Measurements from ENCODE around the gene SH3RF3. TPM values are rescaled to one million over a fixed set of nuclear protein-coding genes. Genes with fewer than 3 reads are reported as not detected.

The SH3RF3 gene
- total RNA-seq, 1 donor from 2014 or later = 59.5 TPM

DNA sequence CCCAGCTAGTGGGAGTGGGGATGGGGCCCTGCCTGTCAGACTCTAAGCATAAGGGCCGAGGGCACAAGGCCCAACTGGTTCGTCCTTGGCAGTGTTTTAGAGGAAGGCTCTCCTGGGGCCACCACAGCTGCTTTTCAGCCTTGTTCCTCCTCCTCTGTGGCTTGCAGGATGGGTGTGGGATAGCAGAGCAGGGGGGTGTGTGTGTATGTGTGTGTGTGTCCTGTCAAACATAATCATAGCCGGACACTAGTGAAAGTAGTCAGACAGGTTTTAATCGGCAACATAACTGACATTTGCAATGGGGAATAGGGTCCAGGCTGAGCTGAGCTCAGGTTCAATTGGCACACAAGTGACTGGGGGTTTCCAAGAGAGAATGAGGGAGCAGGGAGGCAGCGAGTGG is 370.6 kb downstream of the SH3RF3 start:
- no peak overlapping the region for H3K4me3 Mint-ChIP-seq (ENCODE audit: unreplicated experiment)
- H3K27me3 Mint-ChIP-seq (ENCODE audit: low read depth) = no peaks in the 10 kb centered on the region
- no peak for DNase-seq (ENCODE audit: low spot score)
- TF ChIP-seq, protein P1, sequence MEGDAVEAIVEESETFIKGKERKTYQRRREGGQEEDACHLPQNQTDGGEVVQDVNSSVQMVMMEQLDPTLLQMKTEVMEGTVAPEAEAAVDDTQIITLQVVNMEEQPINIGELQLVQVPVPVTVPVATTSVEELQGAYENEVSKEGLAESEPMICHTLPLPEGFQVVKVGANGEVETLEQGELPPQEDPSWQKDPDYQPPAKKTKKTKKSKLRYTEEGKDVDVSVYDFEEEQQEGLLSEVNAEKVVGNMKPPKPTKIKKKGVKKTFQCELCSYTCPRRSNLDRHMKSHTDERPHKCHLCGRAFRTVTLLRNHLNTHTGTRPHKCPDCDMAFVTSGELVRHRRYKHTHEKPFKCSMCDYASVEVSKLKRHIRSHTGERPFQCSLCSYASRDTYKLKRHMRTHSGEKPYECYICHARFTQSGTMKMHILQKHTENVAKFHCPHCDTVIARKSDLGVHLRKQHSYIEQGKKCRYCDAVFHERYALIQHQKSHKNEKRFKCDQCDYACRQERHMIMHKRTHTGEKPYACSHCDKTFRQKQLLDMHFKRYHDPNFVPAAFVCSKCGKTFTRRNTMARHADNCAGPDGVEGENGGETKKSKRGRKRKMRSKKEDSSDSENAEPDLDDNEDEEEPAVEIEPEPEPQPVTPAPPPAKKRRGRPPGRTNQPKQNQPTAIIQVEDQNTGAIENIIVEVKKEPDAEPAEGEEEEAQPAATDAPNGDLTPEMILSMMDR (IDR thresholded peaks at IDR 0.05) = no peak
- peaks cover 46% of the 10 kb centered on the region for H3K4me1 Mint-ChIP-seq (ENCODE audit: low read depth)
- no peak overlapping the region for H3K27ac Mint-ChIP-seq (ENCODE audit: unreplicated experiment)
- peaks cover 31% of the 10 kb centered on the region for H3K36me3 Mint-ChIP-seq (ENCODE audit: low read depth)
- H3K9me3 Mint-ChIP-seq (ENCODE audit: low read depth) = no peaks in the 10 kb centered on the region

DNA sequence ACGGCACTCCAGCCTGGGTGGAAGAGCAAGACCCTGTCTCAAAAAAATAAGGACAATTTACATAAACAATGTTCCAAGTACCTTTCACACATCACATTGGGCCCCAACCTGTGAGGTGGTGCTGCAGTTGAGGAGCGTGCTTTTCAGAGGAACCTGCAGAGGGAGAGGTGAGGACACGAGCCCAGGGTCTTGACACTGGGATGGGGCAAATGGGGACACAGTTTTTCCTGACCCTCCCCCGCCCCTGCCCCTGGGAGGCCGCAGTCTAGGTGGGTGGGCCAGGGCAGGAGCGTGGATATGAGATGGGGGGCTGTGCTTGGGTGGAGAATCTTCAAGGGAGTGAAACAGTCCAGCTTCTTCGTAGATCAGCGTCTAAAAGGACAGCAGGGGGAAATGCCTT is 371.9 kb downstream of the SH3RF3 start:
- peaks cover 31% of the 10 kb centered on the region for H3K36me3 Mint-ChIP-seq (ENCODE audit: low read depth)
- TF ChIP-seq, protein P1 (IDR thresholded peaks at IDR 0.05) = no peak
- no peaks in the 10 kb centered on the region for H3K9me3 Mint-ChIP-seq (ENCODE audit: low read depth)
- no peaks in the 10 kb centered on the region for H3K27me3 Mint-ChIP-seq (ENCODE audit: low read depth)
- H3K4me3 Mint-ChIP-seq (ENCODE audit: unreplicated experiment) = no peak overlapping the region
- no peak for DNase-seq (ENCODE audit: low spot score)
- no peak overlapping the region for H3K27ac Mint-ChIP-seq (ENCODE audit: unreplicated experiment)
- H3K4me1 Mint-ChIP-seq (ENCODE audit: low read depth) = peaks cover 36% of the 10 kb centered on the region

DNA sequence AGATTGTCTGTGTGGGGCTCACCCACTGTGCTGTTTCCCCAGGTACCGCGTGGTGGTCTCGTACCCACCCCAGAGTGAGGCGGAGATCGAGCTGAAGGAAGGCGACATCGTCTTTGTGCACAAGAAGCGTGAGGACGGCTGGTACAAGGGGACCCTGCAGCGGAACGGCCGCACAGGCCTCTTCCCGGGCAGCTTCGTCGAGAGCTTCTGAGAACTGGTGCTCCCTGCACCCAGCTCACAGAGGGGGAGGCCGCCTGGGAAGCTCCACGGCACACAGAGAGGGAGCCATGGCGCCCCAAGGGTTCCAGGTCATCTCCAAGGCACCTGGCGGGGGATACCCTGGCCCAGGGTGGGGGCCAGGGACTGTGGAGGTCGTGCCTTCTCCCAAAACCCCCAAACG is 372.5 kb downstream of the SH3RF3 start:
- peaks cover 28% of the 10 kb centered on the region for H3K36me3 Mint-ChIP-seq (ENCODE audit: low read depth)
- DNase-seq (ENCODE audit: low spot score) = no peak
- TF ChIP-seq, protein P1 (IDR thresholded peaks at IDR 0.05) = no peak
- H3K27ac Mint-ChIP-seq (ENCODE audit: unreplicated experiment) = no peak overlapping the region
- no peaks in the 10 kb centered on the region for H3K27me3 Mint-ChIP-seq (ENCODE audit: low read depth)
- H3K9me3 Mint-ChIP-seq (ENCODE audit: low read depth) = no peaks in the 10 kb centered on the region
- no peak overlapping the region for H3K4me3 Mint-ChIP-seq (ENCODE audit: unreplicated experiment)
- H3K4me1 Mint-ChIP-seq (ENCODE audit: low read depth) = peaks cover 33% of the 10 kb centered on the region

DNA sequence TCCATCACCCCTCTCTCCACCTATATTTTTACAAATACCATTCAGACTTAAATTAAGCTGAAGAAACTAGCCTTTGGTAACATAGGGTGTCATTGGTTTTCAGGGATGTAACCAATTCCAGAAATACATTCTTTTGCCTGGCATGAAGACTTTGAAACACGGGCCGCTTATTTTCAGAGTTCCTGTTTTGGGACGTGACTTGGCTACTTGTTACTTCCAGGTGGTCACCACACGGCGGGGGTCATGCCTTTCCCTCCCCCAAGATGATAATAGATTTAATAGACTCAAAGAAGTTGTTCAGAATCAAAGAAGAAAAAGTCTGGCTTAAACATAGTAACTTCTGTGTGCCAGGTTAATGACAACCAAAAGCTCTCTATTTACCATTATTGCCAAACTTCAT is 374.2 kb downstream of the SH3RF3 start:
- Mint-ChIP-seq H3K27ac (ENCODE audit: unreplicated experiment) (no peak overlapping the region), H3K9me3 (ENCODE audit: low read depth) (peaks cover 2% of the 10 kb centered on the region), H3K27me3 (ENCODE audit: low read depth) (no peaks in the 10 kb centered on the region), H3K4me3 (ENCODE audit: unreplicated experiment) (no peak overlapping the region), H3K4me1 (ENCODE audit: low read depth) (peaks cover 18% of the 10 kb centered on the region), H3K36me3 (ENCODE audit: low read depth) (peaks cover 25% of the 10 kb centered on the region)
- TF ChIP-seq, protein P1 (IDR thresholded peaks at IDR 0.05) = no peak
- no peak for DNase-seq (ENCODE audit: low spot score)

DNA sequence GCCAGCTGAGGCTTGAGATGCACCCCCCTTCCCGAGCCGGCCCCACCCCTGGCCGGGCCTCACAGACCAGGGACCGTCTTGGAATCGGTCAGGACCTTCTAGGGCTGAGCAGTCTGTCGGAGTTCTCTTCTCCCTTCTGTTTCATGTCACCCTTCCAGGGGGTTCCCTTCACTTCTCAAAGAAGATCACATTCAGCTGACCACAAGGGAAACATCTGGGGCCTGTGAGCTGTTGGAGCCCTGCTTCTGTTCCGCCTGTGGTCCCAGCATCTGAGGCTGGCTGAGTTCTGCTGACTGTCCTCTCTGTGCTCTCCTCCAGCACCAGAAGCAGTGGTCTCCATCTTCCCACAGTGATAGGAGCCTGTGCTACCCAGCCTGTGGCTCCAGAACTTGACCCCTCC is 378.2 kb downstream of the SH3RF3 start:
- no peak for DNase-seq (ENCODE audit: low spot score)
- Mint-ChIP-seq H3K27ac (ENCODE audit: unreplicated experiment) (peak overlapping the region; percentile 49), H3K36me3 (ENCODE audit: low read depth) (peaks cover 18% of the 10 kb centered on the region), H3K4me3 (ENCODE audit: unreplicated experiment) (no peak overlapping the region), H3K9me3 (ENCODE audit: low read depth) (peaks cover 9% of the 10 kb centered on the region), H3K27me3 (ENCODE audit: low read depth) (no peaks in the 10 kb centered on the region), H3K4me1 (ENCODE audit: low read depth) (peaks cover 18% of the 10 kb centered on the region)
- TF ChIP-seq, protein P1 (IDR thresholded peaks at IDR 0.05) = no peak

Measured in chondrocyte (in vitro differentiated cells).